Medulla oblongata (tissue), 1 donor: ENCODE data around the gene RASSF3.
"Not testable (repeated sequence)": the region's sequence is repeated elsewhere in the genome, so short reads cannot be mapped to it uniquely, and the experiment has no call there.

Experiments used
- DNase-seq: peaks from one replicate; pipeline ENCODE4 v3.0.0-alpha.2; 2015; ENCODE audit errors: extremely low spot score

The RASSF3 gene

DNA sequence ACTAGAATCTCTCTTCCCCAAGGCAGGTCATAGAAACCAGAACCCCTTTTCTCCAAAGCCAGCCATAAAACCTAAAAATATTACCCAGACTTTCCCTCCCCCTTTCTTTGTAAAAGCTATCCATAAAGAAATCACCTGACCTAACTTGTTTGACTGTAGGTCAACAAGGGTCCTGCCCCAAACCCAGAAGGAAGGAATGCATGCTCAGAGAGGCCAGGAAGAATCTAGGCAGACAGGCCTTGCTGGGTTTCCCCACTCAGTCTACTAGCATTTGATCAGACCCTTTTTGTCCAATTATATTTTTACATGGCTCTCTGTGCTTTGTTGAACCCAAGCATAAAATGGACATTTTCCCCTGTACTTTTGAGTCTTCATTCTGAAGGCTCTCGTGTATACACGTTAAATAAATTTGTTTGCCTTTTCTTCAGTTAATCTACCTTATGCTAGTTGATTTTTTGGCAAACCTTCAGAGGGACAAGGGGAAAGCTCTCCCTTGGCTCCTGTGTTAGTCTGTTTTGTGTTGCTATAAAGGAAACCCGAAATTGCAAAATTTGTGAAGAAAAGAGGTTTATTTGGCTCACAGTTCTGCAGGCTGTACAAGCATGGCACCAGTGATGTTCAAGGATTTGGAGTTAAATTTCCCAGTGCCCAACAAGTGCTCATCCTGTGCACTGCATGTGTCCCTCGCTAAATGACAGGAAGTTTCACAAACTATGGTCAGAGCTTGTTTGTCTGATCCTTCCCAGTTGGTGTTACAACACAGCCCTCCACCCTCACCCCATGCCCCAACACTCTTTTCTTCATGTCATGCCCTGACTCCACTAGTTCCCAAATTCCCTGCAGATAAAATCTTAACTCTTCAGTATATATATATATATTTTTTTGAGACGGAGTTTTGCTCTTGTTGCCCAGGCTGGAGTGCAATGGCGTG, 14.2 kb upstream of the RASSF3 start:
- DNase-seq: no peak

DNA sequence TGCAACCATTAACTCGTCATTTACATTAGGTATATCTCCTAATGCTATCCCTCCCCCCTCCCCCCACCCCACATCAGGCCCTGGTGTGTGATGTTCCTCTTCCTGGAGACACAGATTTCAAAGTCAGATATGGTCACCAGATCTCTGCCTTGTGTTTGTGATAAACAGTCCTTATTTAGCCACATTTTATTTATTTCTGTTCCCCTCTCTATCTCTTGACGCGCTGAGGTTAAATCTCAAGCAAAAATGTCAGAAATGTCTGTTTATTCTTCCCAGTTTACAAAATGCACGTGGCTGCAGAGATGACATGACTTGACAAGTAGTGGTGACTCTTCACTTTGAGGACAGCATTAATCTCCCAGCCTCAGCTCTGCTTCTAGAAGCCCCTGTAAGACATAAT, 11.5 kb upstream of the RASSF3 start:
- DNase-seq: no peak

- DNase-seq: no peak
Measured at GRCh38 chr12:64600164-64600561, 10.1 kb upstream of the RASSF3 start.

- no peak for DNase-seq
Measured at GRCh38 chr12:64603183-64603841, 7.0 kb upstream of the RASSF3 start.

DNA sequence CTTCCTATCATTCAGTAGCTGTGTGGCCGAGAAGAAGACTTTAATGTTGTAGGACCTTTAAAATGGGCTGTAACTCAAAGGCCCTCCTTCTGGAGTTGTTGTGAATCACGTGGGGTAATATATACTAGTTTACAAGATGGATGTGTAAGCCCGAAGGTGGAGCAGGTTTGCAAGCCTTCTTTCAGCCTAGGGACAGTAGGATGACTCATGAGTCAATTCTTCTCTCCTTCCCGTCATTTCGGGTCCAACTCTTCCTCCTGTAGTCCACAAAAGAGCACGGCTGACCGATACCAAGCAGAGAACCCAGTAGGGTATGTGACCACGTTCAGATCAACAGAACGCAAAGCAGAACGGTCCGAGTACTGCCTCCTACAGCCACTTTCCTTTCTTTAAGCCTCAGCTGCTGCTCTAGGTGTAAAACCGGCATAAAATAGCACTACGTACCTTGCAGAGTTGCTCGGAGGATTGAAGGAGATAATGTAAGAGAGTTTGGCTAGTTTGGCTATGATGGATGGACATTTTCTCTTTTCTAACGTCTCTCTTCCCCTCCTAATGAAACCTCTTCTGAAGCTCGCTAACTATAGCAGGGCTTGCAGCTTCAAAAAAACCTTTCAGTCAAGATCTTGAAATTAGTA, 1.3 kb upstream of the RASSF3 start:
- DNase-seq: peak; percentile 44

DNA sequence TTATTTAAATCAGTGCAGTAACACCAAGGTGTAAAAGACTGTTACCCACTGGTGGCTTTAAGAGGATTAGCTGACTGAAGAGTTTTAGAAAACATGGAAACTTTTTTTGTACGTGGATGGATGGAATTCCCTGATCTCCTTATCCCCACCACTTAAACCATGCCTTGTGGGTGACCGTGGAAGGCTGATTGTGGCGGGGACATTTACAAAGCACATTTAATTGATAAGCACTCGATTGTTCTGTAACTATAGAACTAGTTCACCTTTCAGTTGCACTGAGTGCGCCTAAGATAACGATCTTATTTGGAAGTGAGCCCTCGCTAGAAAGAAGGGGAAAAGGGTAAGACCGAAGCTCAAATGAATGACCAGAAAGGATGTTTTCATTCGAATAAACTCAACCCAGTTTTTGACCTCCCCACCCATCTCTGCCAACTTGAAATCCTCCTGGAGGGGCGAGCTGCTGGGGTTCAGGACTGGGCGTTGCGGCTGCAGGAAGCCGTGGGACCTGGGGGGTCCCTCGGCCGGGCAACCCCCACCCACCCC, 688 bp upstream of the RASSF3 start:
- no peak for DNase-seq

GRCh38 chr12:64610660-64611340, 505 bp downstream of the RASSF3 start:
- DNase-seq: peak; percentile 31

- DNase-seq: no peak
Measured at GRCh38 chr12:64611341-64612284, 1.3 kb downstream of the RASSF3 start.

GRCh38 chr12:64612843-64613242, 2.5 kb downstream of the RASSF3 start:
- no peak for DNase-seq

GRCh38 chr12:64613775-64614398, 3.6 kb downstream of the RASSF3 start:
- DNase-seq: not testable (repeated sequence)

DNA sequence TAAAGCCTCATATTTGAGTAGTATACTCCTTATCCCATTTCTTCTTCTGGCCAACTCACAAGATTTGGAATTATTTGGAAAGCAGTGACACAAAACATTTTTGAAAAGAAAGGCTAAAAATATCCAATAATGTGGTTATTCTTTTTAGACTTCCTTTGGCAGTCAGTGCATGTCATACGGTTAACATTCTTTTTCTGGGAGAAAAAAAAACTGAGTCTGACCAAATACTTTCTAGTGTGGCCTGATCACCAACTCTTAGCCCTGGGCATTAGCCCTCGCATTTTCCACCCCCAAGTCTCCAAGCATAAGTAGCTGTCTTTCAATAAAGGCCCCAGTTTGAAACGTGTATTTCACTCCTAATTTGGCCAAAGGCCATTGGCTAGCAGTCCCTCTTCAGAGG, 5.9 kb downstream of the RASSF3 start:
- DNase-seq: peak; percentile 67

DNA sequence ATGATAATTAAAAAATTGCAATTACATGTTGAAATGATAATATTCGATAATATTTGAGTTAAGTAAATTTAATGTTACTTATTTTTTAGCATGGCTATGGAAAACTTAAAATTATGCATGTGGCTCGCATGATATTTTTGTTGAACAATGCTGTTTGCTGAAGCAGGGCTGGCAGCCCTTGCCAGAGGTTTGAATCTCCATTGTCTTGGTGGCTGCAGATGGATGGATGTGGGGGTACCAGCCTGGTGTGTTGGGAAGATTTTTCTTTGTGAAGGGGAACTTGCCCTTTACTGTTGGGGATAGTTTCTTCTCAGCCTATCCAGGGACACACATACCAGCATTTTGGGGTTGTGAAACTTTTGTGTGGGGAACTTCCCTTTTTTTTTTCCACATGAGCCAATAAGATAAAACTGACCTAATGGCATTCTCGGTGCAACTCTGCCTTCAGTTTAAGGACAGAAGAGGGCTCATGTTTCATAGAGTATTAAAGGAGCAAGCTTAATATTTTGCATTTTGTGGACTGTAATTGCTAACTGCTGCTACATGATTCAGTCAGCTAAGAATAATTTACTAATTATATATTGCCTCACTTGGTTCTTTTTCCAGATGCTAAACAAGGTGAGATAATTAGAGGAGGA, 8.8 kb downstream of the RASSF3 start:
- peak; percentile 81 for DNase-seq

- peak; percentile 55 for DNase-seq
Measured at GRCh38 chr12:64621257-64621942, 11.1 kb downstream of the RASSF3 start.

DNA sequence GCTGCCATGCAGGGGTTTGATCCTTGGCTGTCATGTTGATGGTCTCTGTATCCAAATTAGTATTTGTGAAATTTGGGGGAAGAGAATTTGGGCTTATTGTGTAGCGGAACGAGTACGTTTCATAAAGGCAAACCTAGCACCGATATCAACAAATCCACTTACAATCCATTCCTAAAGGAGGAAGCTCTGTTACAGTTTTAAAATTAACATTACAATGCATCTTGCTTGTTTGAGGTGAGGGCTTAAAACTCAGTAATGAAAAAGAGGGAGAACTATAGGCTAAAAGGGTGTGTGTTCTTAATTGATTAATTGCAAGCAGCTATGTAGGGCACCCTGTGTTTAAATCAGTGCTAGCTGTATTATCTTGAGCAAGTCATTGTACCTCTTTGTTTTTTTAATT, 13.7 kb downstream of the RASSF3 start:
- DNase-seq: no peak

DNA sequence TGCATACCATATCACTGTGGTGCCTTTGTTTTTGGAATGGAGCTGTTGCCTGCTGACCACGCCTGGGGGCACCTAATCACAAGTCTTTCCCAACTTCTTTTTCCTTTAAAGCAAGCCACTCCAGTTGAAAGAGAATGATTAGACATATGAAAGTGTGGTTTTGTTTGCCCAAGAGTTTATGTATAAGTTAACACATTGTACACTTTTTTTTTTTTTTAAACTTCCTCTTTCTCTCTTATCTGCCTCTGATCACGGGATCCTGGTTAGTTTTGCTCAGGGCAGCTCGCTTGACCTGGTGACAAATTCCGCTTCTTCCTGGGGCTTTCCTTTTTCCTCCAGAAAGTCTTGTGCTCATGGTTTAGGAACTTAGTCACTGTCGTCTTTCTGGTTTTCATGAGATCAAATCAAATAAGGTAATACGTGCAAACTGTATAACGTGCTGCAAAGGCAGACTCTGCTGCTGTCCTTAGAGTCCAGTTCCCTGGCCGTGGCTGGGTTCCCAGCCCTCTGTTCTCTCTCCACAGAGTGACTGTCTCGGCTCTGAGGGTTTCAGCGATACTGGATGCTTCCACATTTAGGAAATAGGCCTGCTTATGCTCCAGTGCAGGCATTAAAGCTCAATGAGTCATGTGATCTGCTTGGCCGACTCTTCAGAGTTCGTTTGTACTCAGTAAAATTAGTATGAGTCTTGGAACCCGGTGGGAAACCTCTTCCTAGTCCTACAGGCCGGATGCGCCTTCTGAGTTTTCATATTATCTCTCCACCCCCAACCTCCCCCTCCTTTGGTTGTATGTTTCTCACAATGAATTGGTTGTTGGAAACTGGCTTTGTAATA, 15.2 kb downstream of the RASSF3 start:
- peak; percentile 84 for DNase-seq

DNA sequence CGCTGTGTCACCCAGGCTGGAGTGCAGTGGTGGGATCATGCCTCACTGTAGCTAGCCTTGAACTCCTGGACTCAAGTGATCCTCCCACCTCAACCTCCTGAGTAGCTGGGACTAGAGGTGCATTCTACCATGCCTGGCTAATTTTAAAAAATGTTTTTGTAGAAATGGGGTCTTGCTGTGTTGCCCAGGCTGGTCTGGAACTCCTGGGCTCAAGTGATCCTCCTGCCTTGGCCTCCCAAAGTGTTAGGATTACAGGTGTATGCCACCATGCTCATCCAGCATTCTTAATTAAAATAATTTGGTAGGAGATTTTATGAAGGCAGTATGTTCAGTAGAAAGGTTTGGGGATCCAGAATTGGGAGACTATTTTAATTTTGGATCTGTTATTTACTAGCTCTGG, 16.3 kb downstream of the RASSF3 start:
- DNase-seq: not testable (repeated sequence)

DNA sequence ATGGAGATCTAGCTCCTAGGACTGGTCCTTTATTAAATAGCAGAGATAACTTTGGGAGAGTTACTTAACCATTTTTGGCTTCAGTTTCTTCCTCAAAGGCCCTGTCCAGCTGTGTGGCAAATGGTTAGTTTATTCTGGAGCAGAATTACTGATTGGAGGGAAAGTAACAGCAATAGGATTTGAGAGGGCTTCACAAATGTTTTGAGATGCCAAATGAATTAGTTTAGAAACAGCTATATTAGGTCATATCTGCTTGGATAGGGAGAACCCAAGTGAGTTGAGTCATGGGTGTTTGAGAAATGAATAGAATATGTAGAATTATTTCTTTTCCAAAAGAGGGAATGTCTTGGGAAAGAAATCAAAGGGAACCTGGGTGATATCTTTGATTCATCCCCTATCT, 17.5 kb downstream of the RASSF3 start:
- DNase-seq: no peak

- DNase-seq: no peak
Measured at GRCh38 chr12:64631197-64631596, 20.9 kb downstream of the RASSF3 start.
